Lower leg skin (tissue), 4 donors: Measurements from ENCODE around the gene ZSWIM3. TPM values are rescaled to one million over a fixed set of nuclear protein-coding genes. Genes with fewer than 3 reads are reported as not detected.
A peak's percentile ranks its signal among the peaks of the same experiment; 100 is the strongest.

Experiments used
- DNase-seq, 2 donors: peaks; one replicate each; pipeline ENCODE4 v3.0.0-alpha.2; 2019; ENCODE audit warnings: low spot score in 2 of 2
- H3K4me3 ChIP-seq: fragments of 200-600 bp; sonication (generic); 2 replicates; pipeline ENCODE4 v1.5.1; 2017; ENCODE audit warnings: mild to moderate bottlenecking, low read depth; ENCODE audit not compliant: poor library complexity, severe bottlenecking
- POLR2A ChIP-seq, 2 donors: fragments of 450-650 bp; IDR thresholded peaks; one replicate each; pipeline ENCODE4 v1.6.1; 2016 to 2017; ENCODE audit warnings: antibody characterized with exemption in 2 of 2, mild to moderate bottlenecking in 1 of 2, moderate library complexity in 1 of 2
- WGBS, 2 donors: methylation state at CpG; one replicate each; pipeline ENCODE4 v1.1.5; 2018; 5-methylcytosine and 5-hydroxymethylcytosine counted together
- intact Hi-C: fragments of 100-400 bp; cut with DNase I; formaldehyde crosslinking; loops from one replicate; pipeline ENCODE4 v1.15.0; 2023; ENCODE audit warnings: low total_unique reads
- total RNA-seq, 4 donors: library from RNA; depleted of rRNA; stranded (reverse); fragments of >200 nt; gene quantifications; one replicate each; pipeline ENCODE4 v1.1.0, GENCODE V29; 2016
- TF ChIP-seq, protein P1 (sequence below), 3 donors: fragments of 450-650 bp; IDR thresholded peaks; one replicate each; pipeline ENCODE4 v1.5.1; 2016; ENCODE audit warnings: antibody characterized with exemption in 3 of 3, mild to moderate bottlenecking in 3 of 3, moderate library complexity in 2 of 3

The ZSWIM3 gene
- total RNA-seq, 4 donors from 2014 or later = 3.7 to 4.6 (median 4.0) TPM

DNA sequence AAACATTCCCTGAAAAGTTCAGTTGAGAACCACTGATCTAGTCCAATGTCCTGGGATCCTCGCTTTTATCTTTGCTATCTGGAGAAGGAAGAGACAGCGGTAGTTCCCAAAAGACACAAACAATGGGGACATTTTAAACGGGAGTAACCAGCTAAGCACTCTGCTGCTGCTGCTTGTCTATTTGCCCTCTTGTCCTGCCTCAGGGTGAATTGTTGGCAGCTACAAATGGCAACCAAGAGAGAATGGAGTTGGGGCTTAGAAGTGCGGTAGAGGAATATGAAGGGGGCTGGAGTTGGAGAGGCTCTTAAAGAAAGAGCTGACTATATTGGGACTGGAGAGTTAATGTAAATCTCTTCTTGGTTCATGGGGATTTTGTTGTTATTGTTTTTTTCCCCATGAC is 17.2 kb downstream of the ZSWIM3 start:
- no peak overlapping the region for H3K4me3 ChIP-seq
- WGBS, 2 donors = 66 to 67% methylated on average over 4 of the region's 4 CpGs
- DNase-seq = no peak
- intact Hi-C loops = no loop called here
- TF ChIP-seq, protein P1, sequence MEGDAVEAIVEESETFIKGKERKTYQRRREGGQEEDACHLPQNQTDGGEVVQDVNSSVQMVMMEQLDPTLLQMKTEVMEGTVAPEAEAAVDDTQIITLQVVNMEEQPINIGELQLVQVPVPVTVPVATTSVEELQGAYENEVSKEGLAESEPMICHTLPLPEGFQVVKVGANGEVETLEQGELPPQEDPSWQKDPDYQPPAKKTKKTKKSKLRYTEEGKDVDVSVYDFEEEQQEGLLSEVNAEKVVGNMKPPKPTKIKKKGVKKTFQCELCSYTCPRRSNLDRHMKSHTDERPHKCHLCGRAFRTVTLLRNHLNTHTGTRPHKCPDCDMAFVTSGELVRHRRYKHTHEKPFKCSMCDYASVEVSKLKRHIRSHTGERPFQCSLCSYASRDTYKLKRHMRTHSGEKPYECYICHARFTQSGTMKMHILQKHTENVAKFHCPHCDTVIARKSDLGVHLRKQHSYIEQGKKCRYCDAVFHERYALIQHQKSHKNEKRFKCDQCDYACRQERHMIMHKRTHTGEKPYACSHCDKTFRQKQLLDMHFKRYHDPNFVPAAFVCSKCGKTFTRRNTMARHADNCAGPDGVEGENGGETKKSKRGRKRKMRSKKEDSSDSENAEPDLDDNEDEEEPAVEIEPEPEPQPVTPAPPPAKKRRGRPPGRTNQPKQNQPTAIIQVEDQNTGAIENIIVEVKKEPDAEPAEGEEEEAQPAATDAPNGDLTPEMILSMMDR (IDR thresholded peaks at IDR 0.05) = no peak
- no peak for TF ChIP-seq POLR2A (IDR thresholded peaks at IDR 0.05)

DNA sequence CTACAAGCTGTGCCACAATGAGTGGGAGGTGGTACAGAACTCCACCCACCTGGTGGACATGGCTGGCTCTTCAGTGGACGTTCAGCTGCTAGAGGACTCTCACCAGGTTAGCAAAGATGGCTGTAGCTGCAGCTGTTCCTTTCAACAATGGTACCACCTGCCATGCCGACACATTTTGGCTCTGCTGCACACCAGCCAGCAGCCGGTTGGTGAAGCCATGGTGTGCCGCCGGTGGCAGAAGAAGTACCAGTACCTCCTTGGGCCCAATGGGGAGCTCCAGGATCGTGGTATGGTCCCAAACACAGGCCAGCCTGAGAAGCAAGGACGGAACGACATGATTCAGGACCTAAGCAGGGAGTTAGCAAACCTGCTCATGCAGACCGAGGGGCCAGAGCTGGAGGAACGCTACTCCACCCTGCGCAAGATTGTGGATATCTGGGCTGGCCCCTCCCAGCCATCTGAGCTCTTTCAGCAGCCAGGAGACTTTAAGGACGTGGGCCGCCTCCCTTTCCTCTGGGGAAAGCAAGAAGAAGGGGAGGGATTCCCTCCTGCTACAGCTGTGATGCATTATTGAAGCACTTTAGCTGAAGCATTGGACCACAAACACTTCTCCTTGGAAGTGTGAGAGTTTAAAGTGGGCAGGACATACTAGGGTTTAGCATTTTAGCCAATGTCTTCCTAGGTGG is 20.8 kb downstream of the ZSWIM3 start:
- 41 to 78% methylated on average over 5 to 8 of the region's 13 CpGs for WGBS, 2 donors
- no peak for DNase-seq
- H3K4me3 ChIP-seq = no peak overlapping the region
- intact Hi-C loops = no loop called here
- TF ChIP-seq POLR2A (IDR thresholded peaks at IDR 0.05) = no peak
- TF ChIP-seq, protein P1 (IDR thresholded peaks at IDR 0.05) = no peak

DNA sequence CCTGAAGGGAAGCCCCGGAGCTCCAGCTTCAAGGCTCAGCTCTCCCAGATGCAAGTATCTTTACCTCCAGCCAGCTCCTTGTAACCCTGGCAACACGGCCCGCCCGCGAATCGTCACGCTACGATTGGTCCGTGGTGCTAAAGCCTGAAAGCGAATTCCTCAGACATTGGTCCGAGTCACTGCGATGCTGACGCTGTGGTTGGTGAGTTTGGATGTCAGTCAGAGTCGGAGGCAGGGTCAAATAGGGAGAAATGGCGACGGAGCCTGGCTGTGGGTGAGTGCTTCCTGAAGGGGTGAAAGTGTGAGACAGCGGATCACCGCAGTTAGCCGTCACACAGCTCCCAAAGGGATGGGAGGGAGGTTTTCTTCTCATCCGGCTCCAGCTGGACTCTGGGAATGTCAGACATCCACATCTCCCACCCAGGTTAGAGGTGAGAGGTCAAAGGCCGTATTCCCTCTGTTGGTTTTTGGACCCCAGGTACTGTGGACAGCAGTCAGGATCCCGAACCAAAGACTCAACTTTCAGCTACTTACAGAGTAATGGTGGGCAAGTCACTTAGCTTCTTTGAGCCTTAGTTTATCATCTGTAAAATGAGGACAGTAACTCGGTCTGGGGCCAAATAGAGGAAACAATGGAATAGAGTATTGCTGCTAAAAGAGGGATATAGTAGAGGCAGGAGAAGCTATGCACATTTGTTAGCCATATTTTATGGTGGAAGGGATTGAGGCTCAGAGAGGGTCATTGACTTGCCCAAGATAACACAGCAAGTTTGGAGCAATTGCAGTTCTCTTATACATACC is 23.8 kb downstream of the ZSWIM3 start, which contains the start of gene ZSWIM1:
Gene ZSWIM1 (plus strand): TSS at position 240 of the 801 bp plus-strand sequence. CDS start 1,366 bp downstream, outside the sequence.
- DNase-seq = peak; percentile 100
- 1% methylated on average over 23 of the region's 23 CpGs for WGBS, 2 donors
- TF ChIP-seq, protein P1 (IDR thresholded peaks at IDR 0.05) = peak in 1 of 3 donors; percentile 21
- TF ChIP-seq POLR2A (IDR thresholded peaks at IDR 0.05) = no peak
- peak within 1 kb of the TSS; percentile 41 for H3K4me3 ChIP-seq
- intact Hi-C loops = no loop called here

DNA sequence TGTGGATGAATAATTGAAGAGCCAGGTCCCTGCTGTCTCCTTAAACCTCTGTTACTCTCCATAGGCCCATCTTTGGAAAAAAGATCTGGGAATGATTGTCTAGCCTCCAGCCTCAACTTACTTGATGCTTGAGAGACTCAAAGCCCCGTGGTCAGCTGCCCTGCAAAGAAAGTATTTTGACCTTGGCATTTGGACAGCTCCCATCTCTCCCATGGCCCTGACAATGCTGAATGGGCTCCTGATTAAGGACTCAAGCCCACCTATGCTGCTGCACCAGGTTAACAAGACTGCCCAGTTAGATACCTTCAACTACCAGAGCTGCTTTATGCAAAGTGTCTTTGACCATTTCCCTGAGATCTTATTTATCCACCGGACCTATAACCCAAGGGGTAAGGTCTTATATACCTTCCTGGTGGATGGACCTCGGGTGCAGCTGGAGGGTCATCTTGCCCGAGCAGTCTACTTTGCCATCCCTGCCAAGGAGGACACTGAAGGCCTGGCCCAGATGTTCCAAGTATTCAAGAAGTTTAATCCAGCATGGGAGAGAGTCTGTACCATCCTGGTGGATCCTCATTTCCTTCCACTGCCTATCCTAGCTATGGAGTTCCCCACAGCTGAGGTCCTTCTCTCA is 25.2 kb downstream of the ZSWIM3 start:
- DNase-seq = no peak
- WGBS, 2 donors = 74 to 89% methylated on average over 4 of the region's 4 CpGs
- TF ChIP-seq, protein P1 (IDR thresholded peaks at IDR 0.05) = no peak
- no peak for TF ChIP-seq POLR2A (IDR thresholded peaks at IDR 0.05)
- intact Hi-C loops = no loop called here
- H3K4me3 ChIP-seq = no peak overlapping the region

DNA sequence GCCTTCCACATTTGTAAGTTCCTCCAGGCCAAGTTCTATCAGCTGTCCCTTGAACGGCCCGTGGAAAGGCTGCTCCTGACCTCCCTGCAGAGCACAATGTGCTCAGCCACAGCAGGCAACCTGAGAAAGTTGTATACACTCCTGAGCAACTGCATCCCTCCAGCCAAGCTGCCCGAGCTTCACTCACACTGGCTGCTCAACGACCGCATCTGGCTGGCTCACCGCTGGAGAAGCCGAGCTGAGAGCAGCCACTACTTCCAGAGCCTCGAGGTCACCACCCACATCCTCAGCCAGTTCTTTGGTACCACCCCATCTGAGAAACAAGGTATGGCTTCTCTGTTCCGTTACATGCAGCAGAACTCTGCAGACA is 25.7 kb downstream of the ZSWIM3 start:
- intact Hi-C loops = no loop called here
- WGBS, 2 donors = 76 to 82% methylated on average over 9 of the region's 9 CpGs
- no peak for DNase-seq
- TF ChIP-seq POLR2A (IDR thresholded peaks at IDR 0.05) = no peak
- TF ChIP-seq, protein P1 (IDR thresholded peaks at IDR 0.05) = no peak
- H3K4me3 ChIP-seq = no peak overlapping the region
